OCI-LY1 (cell line): ENCODE results near the gene ZNF229.
"Not testable (repeated sequence)": the region's sequence is repeated elsewhere in the genome, so short reads cannot be mapped to it uniquely, and the experiment has no call there.

ENCODE experiments used
- H2AFZ ChIP-seq: fragments of 200-600 bp; sonication (generic), shearing (Covaris generic); 2 replicates; pipeline ENCODE4 v1.6.0; 2014; ENCODE audit warnings: antibody characterized with exemption, mild to moderate bottlenecking, low read length
- H3F3A ChIP-seq: fragments of 200-600 bp; sonication (generic), shearing (Covaris generic); 2 replicates; pipeline ENCODE4 v1.6.0; 2014; ENCODE audit warnings: mild to moderate bottlenecking, antibody characterized with exemption, low read length, moderate library complexity; ENCODE audit not compliant: insufficient read depth
- H3K27ac ChIP-seq: fragments of 200-600 bp; sonication (generic); 2 replicates; pipeline ENCODE4 v1.5.1; 2014; ENCODE audit warnings: low read length, mixed run types, mild to moderate bottlenecking, low read depth; ENCODE audit not compliant: poor library complexity, severe bottlenecking
- H3K27me3 ChIP-seq: fragments of 200-600 bp; sonication (generic); 2 replicates; pipeline ENCODE4 v1.6.0; 2014; ENCODE audit warnings: antibody characterized with exemption, mild to moderate bottlenecking, low read length, moderate library complexity; ENCODE audit not compliant: insufficient read depth
- H3K36me3 ChIP-seq: fragments of 200-600 bp; sonication (generic); 2 replicates; pipeline ENCODE4 v1.6.1; 2014; ENCODE audit warnings: mild to moderate bottlenecking, antibody characterized with exemption, low read length, moderate library complexity, mixed read lengths; ENCODE audit not compliant: insufficient read depth
- H3K4me1 ChIP-seq: fragments of 200-600 bp; sonication (generic); 2 replicates; pipeline ENCODE4 v1.5.1; 2014; ENCODE audit warnings: mild to moderate bottlenecking, low read length, moderate library complexity; ENCODE audit not compliant: insufficient read depth, severe bottlenecking
- H3K4me2 ChIP-seq: fragments of 200-600 bp; sonication (generic), shearing (Covaris generic); 2 replicates; pipeline ENCODE4 v1.6.1; 2014; ENCODE audit warnings: low read length
- H3K4me3 ChIP-seq: fragments of 200-600 bp; sonication (generic); 2 replicates; pipeline ENCODE4 v1.5.1; 2014; ENCODE audit warnings: low read length, low read depth, mild to moderate bottlenecking, mixed read lengths; ENCODE audit not compliant: poor library complexity, severe bottlenecking
- H3K79me2 ChIP-seq: fragments of 200-600 bp; shearing (Covaris generic); 2 replicates; pipeline ENCODE4 v1.6.1; 2016; ENCODE audit warnings: mixed run types, low read length, mixed read lengths; ENCODE audit not compliant: insufficient read depth
- H3K9ac ChIP-seq: fragments of 200-600 bp; sonication (generic), shearing (Covaris generic); 2 replicates; pipeline ENCODE4 v1.6.1; 2014; ENCODE audit warnings: mild to moderate bottlenecking, low read length, mixed read lengths
- H3K9me2 ChIP-seq: fragments of 200-600 bp; sonication (generic), shearing (Covaris generic); 2 replicates; pipeline ENCODE4 v1.6.1; 2014; ENCODE audit warnings: low read depth, mild to moderate bottlenecking, low read length, mixed read lengths
- H3K9me3 ChIP-seq: fragments of 200-600 bp; shearing (Covaris generic); 2 replicates; pipeline ENCODE4 v1.6.1; 2014; ENCODE audit warnings: low read length, mixed read lengths
- H4K20me1 ChIP-seq: fragments of 200-600 bp; sonication (generic), shearing (Covaris generic); 2 replicates; pipeline ENCODE4 v1.6.0; 2016; ENCODE audit warnings: mild to moderate bottlenecking, low read length; ENCODE audit not compliant: insufficient read depth
- CTCF ChIP-seq: fragments of 200-600 bp; sonication (generic), shearing (Covaris generic); IDR thresholded peaks from 2 replicates; pipeline ENCODE4 v1.5.1; 2017; ENCODE audit warnings: mild to moderate bottlenecking, antibody characterized with exemption, low read length, moderate library complexity, mixed read lengths
- EZH2 ChIP-seq: fragments of 200-600 bp; sonication (generic), shearing (Covaris generic); IDR thresholded peaks from 2 replicates; pipeline ENCODE4 v1.8.0; 2017; ENCODE audit warnings: borderline replicate concordance, mixed run types, mild to moderate bottlenecking, antibody characterized with exemption, low read length, moderate library complexity, mixed read lengths

ZNF229 gene

GRCh38 chr19:44456016-44456415, 7.7 kb upstream of the ZNF229 start:
- H3K27ac ChIP-seq, H3K9me2 ChIP-seq, H3K4me1 ChIP-seq, H3K27me3 ChIP-seq, H3F3A ChIP-seq, H3K36me3 ChIP-seq, H3K4me2 ChIP-seq, H3K9ac ChIP-seq, H2AFZ ChIP-seq, H4K20me1 ChIP-seq, H3K79me2 ChIP-seq, H3K9me3 ChIP-seq, H3K4me3 ChIP-seq: not testable (repeated sequence)

GRCh38 chr19:44455100-44455499, 6.8 kb upstream of the ZNF229 start:
- Histone ChIP-seq H3K9ac (no peak overlapping the region), H3K36me3 (no peaks in the 10 kb centered on the region)

GRCh38 chr19:44452367-44452766, 4.1 kb upstream of the ZNF229 start:
- no peaks in the 10 kb centered on the region for H3K9me3 ChIP-seq
- no peak overlapping the region for H3K9ac ChIP-seq
- no peaks in the 10 kb centered on the region for H3K79me2 ChIP-seq
- no peak overlapping the region for H3K27ac ChIP-seq
- no peaks in the 10 kb centered on the region for H3K9me2 ChIP-seq
- H3K4me2 ChIP-seq: no peak overlapping the region
- no peaks in the 10 kb centered on the region for H3F3A ChIP-seq
- no peaks in the 10 kb centered on the region for H3K4me1 ChIP-seq
- no peaks in the 10 kb centered on the region for H3K27me3 ChIP-seq
- H2AFZ ChIP-seq: no peak overlapping the region
- H4K20me1 ChIP-seq: no peaks in the 10 kb centered on the region
- no peak overlapping the region for H3K4me3 ChIP-seq
- H3K36me3 ChIP-seq: no peaks in the 10 kb centered on the region
- no peak for TF ChIP-seq EZH2
- TF ChIP-seq CTCF: no peak

More at GRCh38 chr19:44455100-44455499, 6.8 kb upstream of the ZNF229 start:
- no peaks in the 10 kb centered on the region for H3K9me2 ChIP-seq
- H3K4me3 ChIP-seq: no peak overlapping the region
- H3K4me2 ChIP-seq: no peak overlapping the region
- no peaks in the 10 kb centered on the region for H3K79me2 ChIP-seq
- H3K9me3 ChIP-seq: no peaks in the 10 kb centered on the region
- no peaks in the 10 kb centered on the region for H3K4me1 ChIP-seq
- H4K20me1 ChIP-seq: no peaks in the 10 kb centered on the region
- H3K27ac ChIP-seq: no peak overlapping the region
- H2AFZ ChIP-seq: no peak overlapping the region
- no peaks in the 10 kb centered on the region for H3F3A ChIP-seq
- no peaks in the 10 kb centered on the region for H3K27me3 ChIP-seq
- TF ChIP-seq CTCF: no peak
- TF ChIP-seq EZH2: no peak

GRCh38 chr19:44451687-44452086, 3.4 kb upstream of the ZNF229 start:
- TF ChIP-seq EZH2 (no peak), CTCF (no peak)
- Histone ChIP-seq H2AFZ (no peak overlapping the region), H3K27ac (no peak overlapping the region), H3K4me3 (no peak overlapping the region), H3K9ac (no peak overlapping the region), H3K27me3 (no peaks in the 10 kb centered on the region), H3K9me3 (no peaks in the 10 kb centered on the region), H3K9me2 (no peaks in the 10 kb centered on the region), H3F3A (no peaks in the 10 kb centered on the region), H3K4me1 (no peaks in the 10 kb centered on the region), H3K36me3 (no peaks in the 10 kb centered on the region), H3K4me2 (no peak overlapping the region), H4K20me1 (no peaks in the 10 kb centered on the region), H3K79me2 (no peaks in the 10 kb centered on the region)
